Endothelial cell of umbilical vein (primary cell): ENCODE data around the gene IL2RG. TPM values are rescaled to one million over a fixed set of nuclear protein-coding genes. Genes with fewer than 3 reads are reported as not detected.

Experiments used
- BruUV-seq: library from RNA; stranded (reverse); fragments of 400-500 nt; replicated peaks from 2 replicates; lab custom pipeline; 2021; lab: Mats Ljungman, UMichigan
- CTCF ChIA-PET: fragments of 300-600, 350-600 bp; sonication (Branson Sonifier 250); formaldehyde crosslinking; loops from one replicate; lab custom pipeline; 2021; ENCODE audit warnings: antibody characterized with exemption, inconsistent platforms; lab: Charles Lee
- POLR2A ChIA-PET: fragments of 300-600, 350-600 bp; sonication (Branson Sonifier 250); formaldehyde crosslinking; loops from one replicate; lab custom pipeline; 2021; ENCODE audit warnings: antibody characterized with exemption, inconsistent platforms; lab: Charles Lee
- DNase-seq: peaks from one replicate; pipeline ENCODE4 v3.0.0-alpha.2; 2011; ENCODE audit warnings: low read depth, low spot score
- FAIRE-seq: peaks from 2 replicates; lab custom pipeline; 2011; peaks lifted over from hg19 to GRCh38; lab: Jason Lieb, UNC
- H2AFZ ChIP-seq: 2 replicates; pipeline ENCODE4 v1.6.0; 2012; ENCODE audit warnings: low read depth, low read length, control low read depth, inconsistent platforms
- H3K27ac ChIP-seq: 2 replicates; pipeline ENCODE4 v1.5.1; 2011; ENCODE audit warnings: low read depth, mild to moderate bottlenecking, control low read depth, low read length, moderate library complexity; ENCODE audit not compliant: insufficient read depth
- H3K27me3 ChIP-seq, 2 experiments: 2 replicates each; pipeline versions ENCODE4 v1.6.0 to v1.6.1; 2011; ENCODE audit warnings: low read length in 2 of 2, mixed read lengths in 1 of 2; ENCODE audit not compliant: control insufficient read depth in 2 of 2, insufficient read depth in 2 of 2
- H3K36me3 ChIP-seq, 2 experiments: 2 replicates in 1 of 2; 3 replicates in 1 of 2; pipeline ENCODE4 v1.5.1; 2011; ENCODE audit warnings: low read length in 2 of 2, mild to moderate bottlenecking in 1 of 2, moderate library complexity in 1 of 2; ENCODE audit not compliant: control insufficient read depth in 2 of 2, insufficient read depth in 2 of 2; ENCODE audit errors: extremely low read depth in 1 of 2
- H3K4me1 ChIP-seq: 3 replicates; pipeline ENCODE4 v1.5.1; 2011; ENCODE audit warnings: mild to moderate bottlenecking, low read length; ENCODE audit not compliant: control insufficient read depth, insufficient read depth; ENCODE audit errors: extremely low read depth
- H3K4me2 ChIP-seq: 2 replicates; pipeline ENCODE4 v1.6.1; 2011; ENCODE audit warnings: low read length, control low read depth, mixed read lengths; ENCODE audit not compliant: insufficient read depth
- H3K4me3 ChIP-seq, 3 experiments: fragments of 200-600 bp in 1 of 3; sonication (generic), shearing (Covaris generic) in 1 of 3; replicated peaks in 1 of 3; 2 replicates each; pipeline ENCODE4 v1.5.1; 2011 to 2016; ENCODE audit warnings: control low read depth in 3 of 3, low read length in 3 of 3, mild to moderate bottlenecking in 2 of 3, inconsistent platforms in 1 of 3, low read depth in 1 of 3, moderate library complexity in 1 of 3; ENCODE audit not compliant: insufficient read depth in 1 of 3
- H3K79me2 ChIP-seq: 2 replicates; pipeline ENCODE4 v1.6.0; 2012; ENCODE audit warnings: low read length, inconsistent platforms; ENCODE audit not compliant: control insufficient read depth, insufficient read depth
- H3K9ac ChIP-seq: replicated peaks from 2 replicates; pipeline ENCODE3; 2011; ENCODE audit warnings: low read length, control low read depth; ENCODE audit not compliant: insufficient read depth; ENCODE audit errors: extremely low read depth
- H3K9me1 ChIP-seq: replicated peaks from 3 replicates; pipeline ENCODE4 v1.6.0; 2011; ENCODE audit warnings: mild to moderate bottlenecking, low read length; ENCODE audit not compliant: control insufficient read depth, insufficient read depth; ENCODE audit errors: extremely low read depth
- H3K9me3 ChIP-seq: replicated peaks from 2 replicates; pipeline ENCODE4 v1.5.1; 2012; ENCODE audit warnings: low read length, inconsistent platforms; ENCODE audit not compliant: control insufficient read depth, insufficient read depth
- H4K20me1 ChIP-seq: replicated peaks from 2 replicates; pipeline ENCODE3; 2011; ENCODE audit warnings: mild to moderate bottlenecking, low read length; ENCODE audit not compliant: control insufficient read depth, insufficient read depth; ENCODE audit errors: extremely low read depth
- CTCF ChIP-seq, 2 donors: IDR thresholded peaks; 1 replicate in 1 of 2; 2 replicates in 1 of 2; pipeline ENCODE4 v1.5.1; 2011; ENCODE audit warnings: low read length in 2 of 2, mild to moderate bottlenecking in 2 of 2, moderate library complexity in 2 of 2, control low read depth in 1 of 2, inconsistent platforms in 1 of 2, low read depth in 1 of 2; ENCODE audit not compliant: insufficient read depth in 1 of 2; ENCODE audit errors: extremely low read depth in 1 of 2
- EZH2 ChIP-seq: IDR thresholded peaks from 2 replicates; pipeline ENCODE4 v1.6.1; 2012; ENCODE audit warnings: borderline replicate concordance, low read depth, mild to moderate bottlenecking, moderate library complexity, low read length, inconsistent platforms; ENCODE audit not compliant: severe bottlenecking
- FOS ChIP-seq: IDR thresholded peaks from 2 replicates; pipeline ENCODE4 v1.6.1; 2011; ENCODE audit warnings: mild to moderate bottlenecking, low read length, moderate library complexity, borderline replicate concordance; ENCODE audit not compliant: insufficient read depth
- GATA2 ChIP-seq: IDR thresholded peaks from 2 replicates; pipeline ENCODE4 v1.7.0; 2011; ENCODE audit warnings: low read depth, mild to moderate bottlenecking, moderate library complexity, mixed read lengths, low read length; ENCODE audit not compliant: insufficient read length, insufficient read depth
- JUN ChIP-seq: IDR thresholded peaks from 2 replicates; pipeline ENCODE4 v1.6.1; 2011; ENCODE audit warnings: borderline replicate concordance, low read depth; ENCODE audit not compliant: insufficient read length, insufficient read depth
- MAX ChIP-seq: IDR thresholded peaks from 2 replicates; pipeline ENCODE4 v1.6.1; 2011; ENCODE audit not compliant: insufficient read depth, insufficient read length
- MYC ChIP-seq: IDR thresholded peaks from one replicate; pipeline ENCODE4 v1.6.1; 2011; ENCODE audit warnings: mild to moderate bottlenecking, low read depth, low read length
- POLR2A ChIP-seq: IDR thresholded peaks from 2 replicates; pipeline ENCODE4 v1.6.1; 2012; ENCODE audit warnings: low read depth, mild to moderate bottlenecking, control low read depth, low read length
- POLR2AphosphoS5 ChIP-seq: IDR thresholded peaks from 2 replicates; pipeline ENCODE4 v1.6.1; 2012; ENCODE audit warnings: low read depth, mild to moderate bottlenecking, control low read depth, low read length, moderate library complexity; ENCODE audit not compliant: insufficient read depth
- dilution Hi-C: fragments of 300-500 bp; cut with MboI; formaldehyde crosslinking; loops from one replicate; pipeline ENCODE4 v1.15.0; 2019; ENCODE audit warnings: low sequenced_read_pairs; ENCODE audit not compliant: extremely low pct_ligation_motif_present
- intact Hi-C: fragments of 100-400 bp; cut with micrococcal nuclease; formaldehyde crosslinking; loops from one replicate; pipeline ENCODE4 v1.10.0; 2022
- polyA plus RNA-seq, 4 experiments: library from polyadenylated mRNA; depleted of rRNA in 3 of 4; stranded (reverse) in 3 of 4; unstranded in 1 of 4; fragments of >200 nt; gene quantifications; 2 replicates each; pipeline versions ENCODE4 v1.2.1 to v1.2.3, GENCODE V29; 2011 to 2012; ENCODE audit warnings: missing spikeins in 1 of 4
- total RNA-seq: library from RNA; stranded (reverse); gene quantifications from 2 replicates; pipeline ENCODE4 v1.2.3, GENCODE V29; 2021

Gene IL2RG
- total and polyA plus RNA-seq, 2 donors (not counting 3 experiments of a cell fraction or from before 2014, with no cell fraction given) = 0.07 TPM; not detected in 1

- ChIA-PET CTCF (interaction anchor here (1.0 to 1.3 kb wide), 3 partner anchors 13 to 20 kb away, joined by 3 to 8 read pairs (median 4); partner anchors contain the start of gene MED12), POLR2A (no interaction called here)
- dilution Hi-C loops (no loop called here), intact Hi-C loops (loop anchor here (1.0 to 2.0 kb wide), 3 partner anchors 19 to 80 kb away; partner anchors contain the start of gene MED12)
- Histone ChIP-seq H3K9me1 (no peaks in the 10 kb centered on the region), H3K79me2 (no peaks in the 10 kb centered on the region), H3K9me3 (no peaks in the 10 kb centered on the region), H3K4me3 (no peak overlapping the region), H3K9ac (no peak overlapping the region), H3K27ac (no peak overlapping the region), H4K20me1 (no peaks in the 10 kb centered on the region), H3K36me3 (no peaks in the 10 kb centered on the region), H3K4me1 (peaks cover 6% of the 10 kb centered on the region), H3K27me3 (peaks cover 0 to 1% of the 10 kb centered on the region in 2 experiments), H3K4me2 (no peak overlapping the region), H2AFZ (no peak overlapping the region)
- no TSS peak for BruUV-seq
- FAIRE-seq (no peak), DNase-seq (no peak)
- TF ChIP-seq EZH2 (no peak), MAX (no peak), CTCF (IDR thresholded peaks at IDR 0.05; ENCODE audit: extremely low read depth in 1 of 2, insufficient read depth in 1 of 2, low read depth in 1 of 2, low read length in 2 of 2) (no peak), JUN (no peak), FOS (no peak), POLR2AphosphoS5 (no peak), POLR2A (no peak), GATA2 (no peak), MYC (no peak)
These were observed 12.3 kb downstream of the IL2RG start for GRCh38 chrX:71098951-71099506.
